Liver (tissue), 9 donors: ENCODE measurements around the gene ARHGEF28. TPM values are rescaled to one million over a fixed set of nuclear protein-coding genes. Genes with fewer than 3 reads are reported as not detected.

Experiments
- DNase-seq: peaks from one replicate; pipeline ENCODE4 v3.0.0-alpha.2; 2017; ENCODE audit warnings: low spot score
- H3K27ac ChIP-seq, 2 donors: one replicate each; pipeline ENCODE4 v1.7.0; 2013; ENCODE audit warnings: inconsistent platforms in 2 of 2, low read length in 2 of 2, control low read depth in 1 of 2, low read depth in 1 of 2, mild to moderate bottlenecking in 1 of 2
- H3K27me3 ChIP-seq, 4 donors: one replicate each; pipeline versions ENCODE4 v1.6.1 to v1.7.0; 2013; ENCODE audit warnings: low read length in 3 of 4, inconsistent platforms in 1 of 4, mild to moderate bottlenecking in 1 of 4, moderate library complexity in 1 of 4; ENCODE audit not compliant: control insufficient read depth in 4 of 4, insufficient read depth in 4 of 4
- H3K36me3 ChIP-seq, 4 donors: one replicate each; pipeline versions ENCODE4 v1.6.1 to v1.7.0; 2013; ENCODE audit warnings: low read length in 3 of 4, mild to moderate bottlenecking in 3 of 4, low read depth in 1 of 4, moderate library complexity in 1 of 4; ENCODE audit not compliant: control insufficient read depth in 4 of 4, insufficient read depth in 3 of 4
- H3K4me1 ChIP-seq, 4 donors: one replicate each; pipeline versions ENCODE4 v1.6.1 to v1.7.0; 2013; ENCODE audit warnings: low read length in 3 of 4, mild to moderate bottlenecking in 3 of 4, moderate library complexity in 1 of 4; ENCODE audit not compliant: control insufficient read depth in 4 of 4, insufficient read depth in 4 of 4
- H3K4me3 ChIP-seq, 3 donors: one replicate each; pipeline versions ENCODE4 v1.6.1 to v1.7.0; 2013; ENCODE audit warnings: low read length in 3 of 3, control low read depth in 1 of 3, low read depth in 1 of 3, mild to moderate bottlenecking in 1 of 3
- H3K9ac ChIP-seq, 2 donors: one replicate each; pipeline ENCODE4 v1.7.0; 2013; ENCODE audit warnings: low read length in 2 of 2, mild to moderate bottlenecking in 2 of 2, moderate library complexity in 2 of 2, control low read depth in 1 of 2, low read depth in 1 of 2
- H3K9me3 ChIP-seq, 4 donors: one replicate each; pipeline versions ENCODE4 v1.6.1 to v1.7.0; 2013; ENCODE audit warnings: low read length in 3 of 4; ENCODE audit not compliant: control insufficient read depth in 4 of 4
- EGR1 ChIP-seq, 2 donors: IDR thresholded peaks; 2 replicates each; pipeline ENCODE4 v1.6.1; 2016 to 2018; ENCODE audit warnings: antibody characterized with exemption in 2 of 2, low read depth in 2 of 2
- FOXA1 ChIP-seq: IDR thresholded peaks from 2 replicates; pipeline ENCODE4 v1.6.1; 2016; ENCODE audit warnings: antibody characterized with exemption
- FOXA2 ChIP-seq: IDR thresholded peaks from 2 replicates; pipeline ENCODE4 v1.6.1; 2016; ENCODE audit warnings: antibody characterized with exemption
- GABPA ChIP-seq, 2 donors: IDR thresholded peaks in 1 of 2; conservative IDR thresholded peaks in 1 of 2; 2 replicates each; pipeline ENCODE4 v1.6.1; 2016; ENCODE audit warnings: antibody characterized with exemption in 2 of 2, mild to moderate bottlenecking in 1 of 2, moderate library complexity in 1 of 2
- HNF4A ChIP-seq, 2 donors: conservative IDR thresholded peaks; 2 replicates each; pipeline ENCODE4 v1.6.1; 2016; ENCODE audit warnings: antibody characterized with exemption in 2 of 2, mild to moderate bottlenecking in 2 of 2
- HNF4G ChIP-seq: IDR thresholded peaks from 2 replicates; pipeline ENCODE4 v1.6.1; 2016; ENCODE audit warnings: antibody characterized with exemption
- MAX ChIP-seq: IDR thresholded peaks from 2 replicates; pipeline ENCODE4 v1.6.1; 2016; ENCODE audit warnings: antibody characterized with exemption
- NR2F2 ChIP-seq: IDR thresholded peaks from 2 replicates; pipeline ENCODE4 v1.6.1; 2016; ENCODE audit warnings: antibody characterized with exemption
- RAD21 ChIP-seq, 2 donors: IDR thresholded peaks; 2 replicates each; pipeline ENCODE4 v1.6.1; 2016; ENCODE audit warnings: antibody characterized with exemption in 2 of 2, mild to moderate bottlenecking in 2 of 2
- RXRA ChIP-seq, 2 donors: IDR thresholded peaks; 2 replicates each; pipeline ENCODE4 v1.6.1; 2017 to 2018; ENCODE audit warnings: antibody characterized with exemption in 2 of 2, mild to moderate bottlenecking in 1 of 2
- SP1 ChIP-seq: IDR thresholded peaks from 2 replicates; pipeline ENCODE4 v1.6.1; 2018; ENCODE audit warnings: antibody characterized with exemption, mild to moderate bottlenecking
- TAF1 ChIP-seq: conservative IDR thresholded peaks from 2 replicates; pipeline ENCODE4 v1.6.1; 2016; ENCODE audit warnings: antibody characterized with exemption, mild to moderate bottlenecking
- ZBTB33 ChIP-seq: IDR thresholded peaks from 2 replicates; pipeline ENCODE4 v1.6.1; 2016; ENCODE audit warnings: antibody characterized with exemption
- whole genome bisulfite sequencing: extraction: QIAGEN DNeasy Blood & Tissue Kit; methylation state at CpG from one replicate; pipeline ENCODE4 v1.1.7; 2013; 5-methylcytosine and 5-hydroxymethylcytosine counted together
- polyA plus RNA-seq, 2 donors: library from polyadenylated mRNA; stranded (reverse) in 1 of 2; unstranded in 1 of 2; fragments of 200-250 nt in 1 of 2; fragments of >200 nt in 1 of 2; fragmentation: Nextera tagmentation in 1 of 2; extraction: Ambion mirVana in 1 of 2; gene quantifications; one replicate each; pipeline versions ENCODE4 v1.2.1 to v1.2.3, GENCODE V29; 2013 to 2015
- total RNA-seq, 2 donors: library from RNA; depleted of rRNA; stranded (reverse); fragments of >200 nt; gene quantifications; one replicate each; pipeline ENCODE4 v1.2.3, GENCODE V29; 2014
- TF ChIP-seq, protein P1 (sequence below): IDR thresholded peaks from 2 replicates; pipeline ENCODE4 v1.6.1; 2016; ENCODE audit warnings: antibody characterized with exemption, mild to moderate bottlenecking
- TF ChIP-seq, protein P2 (sequence below): fragments of 150-350 bp; IDR thresholded peaks from 2 replicates; pipeline ENCODE4 v1.5.1; 2017; ENCODE audit warnings: improper control_type of control experiment, low read depth, low read length; ENCODE audit not compliant: missing input control
- donor health status: healthy.
- donor health status: healthy.
- donor health status: healthy.
- donor health status: healthy.
- donor health status: healthy.

The ARHGEF28 gene
- total and polyA plus RNA-seq, 4 donors = 1.6 to 13.9 (median 3.6) TPM

- WGBS = 95% methylated on average over 7 of the region's 7 CpGs
- Histone ChIP-seq H3K4me1 (peaks cover 0 to 22% (median 14%) of the 10 kb centered on the region in 4 donors), H3K27me3 (no peaks in the 10 kb centered on the region), H3K36me3 (peaks cover 0 to 3% (median 0%) of the 10 kb centered on the region in 4 donors), H3K27ac (no peak overlapping the region), H3K4me3 (no peak overlapping the region), H3K9ac (no peak overlapping the region), H3K9me3 (no peaks in the 10 kb centered on the region)
- no peak for DNase-seq
- no peak for TF ChIP-seq EGR1 (IDR thresholded peaks at IDR 0.05; ENCODE audit: low read depth in 2 of 2)
- TF ChIP-seq SP1 = no peak
- TF ChIP-seq GABPA (IDR thresholded peaks at IDR 0.05 in 1 of 2, conservative IDR thresholded peaks at IDR 0.05 in 1 of 2) = no peak
- TF ChIP-seq TAF1 = no peak
- TF ChIP-seq ZBTB33 = no peak
- no peak for TF ChIP-seq FOXA1
- TF ChIP-seq HNF4G = no peak
- TF ChIP-seq RAD21 (IDR thresholded peaks at IDR 0.05) = no peak
- TF ChIP-seq, protein P1, sequence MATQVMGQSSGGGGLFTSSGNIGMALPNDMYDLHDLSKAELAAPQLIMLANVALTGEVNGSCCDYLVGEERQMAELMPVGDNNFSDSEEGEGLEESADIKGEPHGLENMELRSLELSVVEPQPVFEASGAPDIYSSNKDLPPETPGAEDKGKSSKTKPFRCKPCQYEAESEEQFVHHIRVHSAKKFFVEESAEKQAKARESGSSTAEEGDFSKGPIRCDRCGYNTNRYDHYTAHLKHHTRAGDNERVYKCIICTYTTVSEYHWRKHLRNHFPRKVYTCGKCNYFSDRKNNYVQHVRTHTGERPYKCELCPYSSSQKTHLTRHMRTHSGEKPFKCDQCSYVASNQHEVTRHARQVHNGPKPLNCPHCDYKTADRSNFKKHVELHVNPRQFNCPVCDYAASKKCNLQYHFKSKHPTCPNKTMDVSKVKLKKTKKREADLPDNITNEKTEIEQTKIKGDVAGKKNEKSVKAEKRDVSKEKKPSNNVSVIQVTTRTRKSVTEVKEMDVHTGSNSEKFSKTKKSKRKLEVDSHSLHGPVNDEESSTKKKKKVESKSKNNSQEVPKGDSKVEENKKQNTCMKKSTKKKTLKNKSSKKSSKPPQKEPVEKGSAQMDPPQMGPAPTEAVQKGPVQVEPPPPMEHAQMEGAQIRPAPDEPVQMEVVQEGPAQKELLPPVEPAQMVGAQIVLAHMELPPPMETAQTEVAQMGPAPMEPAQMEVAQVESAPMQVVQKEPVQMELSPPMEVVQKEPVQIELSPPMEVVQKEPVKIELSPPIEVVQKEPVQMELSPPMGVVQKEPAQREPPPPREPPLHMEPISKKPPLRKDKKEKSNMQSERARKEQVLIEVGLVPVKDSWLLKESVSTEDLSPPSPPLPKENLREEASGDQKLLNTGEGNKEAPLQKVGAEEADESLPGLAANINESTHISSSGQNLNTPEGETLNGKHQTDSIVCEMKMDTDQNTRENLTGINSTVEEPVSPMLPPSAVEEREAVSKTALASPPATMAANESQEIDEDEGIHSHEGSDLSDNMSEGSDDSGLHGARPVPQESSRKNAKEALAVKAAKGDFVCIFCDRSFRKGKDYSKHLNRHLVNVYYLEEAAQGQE = no peak
- TF ChIP-seq MAX = no peak
- TF ChIP-seq HNF4A (conservative IDR thresholded peaks at IDR 0.05) = no peak
- TF ChIP-seq NR2F2 = no peak
- TF ChIP-seq, protein P2, sequence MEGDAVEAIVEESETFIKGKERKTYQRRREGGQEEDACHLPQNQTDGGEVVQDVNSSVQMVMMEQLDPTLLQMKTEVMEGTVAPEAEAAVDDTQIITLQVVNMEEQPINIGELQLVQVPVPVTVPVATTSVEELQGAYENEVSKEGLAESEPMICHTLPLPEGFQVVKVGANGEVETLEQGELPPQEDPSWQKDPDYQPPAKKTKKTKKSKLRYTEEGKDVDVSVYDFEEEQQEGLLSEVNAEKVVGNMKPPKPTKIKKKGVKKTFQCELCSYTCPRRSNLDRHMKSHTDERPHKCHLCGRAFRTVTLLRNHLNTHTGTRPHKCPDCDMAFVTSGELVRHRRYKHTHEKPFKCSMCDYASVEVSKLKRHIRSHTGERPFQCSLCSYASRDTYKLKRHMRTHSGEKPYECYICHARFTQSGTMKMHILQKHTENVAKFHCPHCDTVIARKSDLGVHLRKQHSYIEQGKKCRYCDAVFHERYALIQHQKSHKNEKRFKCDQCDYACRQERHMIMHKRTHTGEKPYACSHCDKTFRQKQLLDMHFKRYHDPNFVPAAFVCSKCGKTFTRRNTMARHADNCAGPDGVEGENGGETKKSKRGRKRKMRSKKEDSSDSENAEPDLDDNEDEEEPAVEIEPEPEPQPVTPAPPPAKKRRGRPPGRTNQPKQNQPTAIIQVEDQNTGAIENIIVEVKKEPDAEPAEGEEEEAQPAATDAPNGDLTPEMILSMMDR = no peak
Observed at GRCh38 chr5:73900566-73900965, 274.6 kb downstream of the ARHGEF28 start.

DNA sequence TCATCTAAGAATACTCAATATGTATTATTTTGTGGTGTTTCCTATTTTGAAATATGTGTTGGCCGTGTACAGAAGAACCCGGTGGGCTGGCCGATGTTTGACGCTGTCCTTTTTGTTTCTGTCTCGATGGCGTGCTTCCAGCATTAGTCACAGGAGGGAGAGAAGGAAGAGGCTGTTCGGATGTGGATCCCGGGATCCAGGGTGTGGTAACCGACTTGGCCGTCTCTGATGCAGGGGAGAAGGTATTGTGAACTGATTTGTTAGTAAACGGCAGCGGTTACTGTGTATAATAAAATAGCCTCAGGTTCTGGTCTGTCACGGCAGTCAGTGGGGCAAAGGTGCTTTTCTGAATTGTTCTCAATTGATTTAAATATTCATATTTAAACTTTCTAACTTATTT, 275.0 kb downstream of the ARHGEF28 start:
- Histone ChIP-seq H3K27ac (peak overlapping the region in 1 of 2 donors; percentile 50), H3K4me1 (peaks cover 0 to 22% (median 14%) of the 10 kb centered on the region in 4 donors), H3K27me3 (no peaks in the 10 kb centered on the region), H3K9ac (no peak overlapping the region), H3K4me3 (no peak overlapping the region), H3K9me3 (no peaks in the 10 kb centered on the region), H3K36me3 (peaks cover 0 to 3% (median 0%) of the 10 kb centered on the region in 4 donors)
- WGBS = 58% methylated on average over 13 of the region's 13 CpGs
- no peak for TF ChIP-seq HNF4G
- TF ChIP-seq MAX = no peak
- no peak for TF ChIP-seq FOXA2
- no peak for TF ChIP-seq FOXA1
- TF ChIP-seq HNF4A (conservative IDR thresholded peaks at IDR 0.05) = no peak
- TF ChIP-seq EGR1 (IDR thresholded peaks at IDR 0.05; ENCODE audit: low read depth in 2 of 2) = no peak
- no peak for TF ChIP-seq SP1
- TF ChIP-seq ZBTB33 = no peak
- no peak for TF ChIP-seq NR2F2
- TF ChIP-seq RXRA (IDR thresholded peaks at IDR 0.05) = no peak
- no peak for TF ChIP-seq RAD21 (IDR thresholded peaks at IDR 0.05)
- no peak for TF ChIP-seq TAF1
- DNase-seq = no peak
